T-cell (primary cell): ENCODE measurements around the gene TSC22D1. TPM values are rescaled to one million over a fixed set of nuclear protein-coding genes. Genes with fewer than 3 reads are reported as not detected.
A peak's percentile ranks its signal among the peaks of the same experiment; 100 is the strongest.

ENCODE experiments used
- ATAC-seq, 4 experiments: fragments of 200-7000 bp in 3 of 4; fragments of 150-1000 bp in 1 of 4; cut with Tn5 transposase; replicated peaks in 1 of 4; 1 replicate in 3 of 4; 2 replicates in 1 of 4; pipeline ENCODE4 v1.10.0; 2021; ENCODE audit warnings: moderate library complexity in 3 of 4, mild to moderate bottlenecking in 2 of 4, moderate number of reproducible peaks in 1 of 4
- CTCF ChIA-PET, 2 donors: fragments of 300-600 bp; sonication (Branson Sonifier 250); formaldehyde crosslinking; loops; one replicate each; lab custom pipeline; 2022; ENCODE audit warnings: antibody characterized with exemption in 2 of 2; lab: Charles Lee
- POLR2A ChIA-PET, 2 donors: fragments of 300-600 bp; sonication (Branson Sonifier 250); formaldehyde crosslinking; loops; one replicate each; lab custom pipeline; 2022; ENCODE audit warnings: antibody characterized with exemption in 2 of 2; lab: Charles Lee
- DNase-seq, 35 experiments: peaks; one replicate each; pipeline versions ENCODE4 v3.0.0 to v3.0.0-alpha.2; 2013 to 2023
- H3K27ac ChIP-seq: one replicate; pipeline ENCODE4 v1.5.1; 2013; ENCODE audit warnings: low read length
- H3K27me3 ChIP-seq, 2 experiments: replicated peaks in 1 of 2; 1 replicate in 1 of 2; 2 replicates in 1 of 2; pipeline versions ENCODE4 v1.6.1 to v1.7.0; 2013; ENCODE audit warnings: low read length in 1 of 2, mixed read lengths in 1 of 2; ENCODE audit not compliant: control insufficient read depth in 2 of 2, insufficient read depth in 2 of 2; ENCODE audit errors: extremely low read depth in 1 of 2
- H3K36me3 ChIP-seq, 2 donors: 1 replicate in 1 of 2; 2 replicates in 1 of 2; pipeline versions ENCODE4 v1.6.1 to v1.7.0; 2013; ENCODE audit warnings: low read length in 1 of 2; ENCODE audit not compliant: control insufficient read depth in 2 of 2, insufficient read depth in 1 of 2; ENCODE audit errors: extremely low read depth in 1 of 2
- H3K4me1 ChIP-seq, 2 experiments: 1 replicate in 1 of 2; 2 replicates in 1 of 2; pipeline versions ENCODE4 v1.6.1 to v1.7.0; 2013; ENCODE audit warnings: low read length in 2 of 2, mixed read lengths in 1 of 2; ENCODE audit not compliant: insufficient read depth in 2 of 2, control insufficient read depth in 1 of 2; ENCODE audit errors: extremely low read depth in 1 of 2
- H3K4me3 ChIP-seq, 2 donors: 1 replicate in 1 of 2; 2 replicates in 1 of 2; pipeline versions ENCODE4 v1.5.1 to v1.7.0; 2013; ENCODE audit warnings: mild to moderate bottlenecking in 2 of 2, low read length in 1 of 2, moderate library complexity in 1 of 2; ENCODE audit not compliant: control insufficient read depth in 1 of 2; ENCODE audit errors: extremely low read depth in 1 of 2
- H3K9me3 ChIP-seq: 2 replicates; pipeline ENCODE4 v1.7.0; 2013
- H3K27ac Mint-ChIP-seq, 2 donors: one replicate each; pipeline ENCODE4 v1.8.0; 2020 to 2021; ENCODE audit warnings: mild to moderate bottlenecking in 2 of 2, mixed read lengths in 2 of 2
- H3K27me3 Mint-ChIP-seq, 2 donors: one replicate each; pipeline ENCODE4 v1.8.0; 2021 to 2022; ENCODE audit warnings: mixed read lengths in 2 of 2
- H3K36me3 Mint-ChIP-seq: one replicate; pipeline ENCODE4 v1.8.0; 2021; ENCODE audit warnings: mixed read lengths
- H3K4me1 Mint-ChIP-seq, 3 donors: one replicate each; pipeline ENCODE4 v1.8.0; 2020 to 2022; ENCODE audit warnings: mixed read lengths in 3 of 3, mild to moderate bottlenecking in 1 of 3
- H3K4me3 Mint-ChIP-seq, 3 donors: one replicate each; pipeline ENCODE4 v1.8.0; 2020 to 2022; ENCODE audit warnings: mild to moderate bottlenecking in 3 of 3, mixed read lengths in 3 of 3, moderate library complexity in 3 of 3
- H3K9me3 Mint-ChIP-seq, 3 donors: one replicate each; pipeline ENCODE4 v1.8.0; 2020 to 2022; ENCODE audit warnings: mixed read lengths in 3 of 3
- WGBS: methylation state at CpG from one replicate; pipeline ENCODE4 v1.1.5; 2013; ENCODE audit warnings: missing lambda C conversion rate; ENCODE audit not compliant: insufficient coverage; 5-methylcytosine and 5-hydroxymethylcytosine counted together
- total RNA-seq, 35 experiments: library from RNA in 6 of 35; stranded (reverse) in 6 of 35; fragments of 120-200 nt in 1 of 35; gene quantifications; one replicate each; pipeline versions ENCODE4 v1.2.1 to v1.2.4 and lab custom pipeline; 2013 to 2026

Gene TSC22D1
- total RNA-seq, 5 donors from 2014 or later (not counting 1 experiment from before 2014, with no cell fraction given) = 32.5 to 40.4 (median 36.4) TPM

DNA sequence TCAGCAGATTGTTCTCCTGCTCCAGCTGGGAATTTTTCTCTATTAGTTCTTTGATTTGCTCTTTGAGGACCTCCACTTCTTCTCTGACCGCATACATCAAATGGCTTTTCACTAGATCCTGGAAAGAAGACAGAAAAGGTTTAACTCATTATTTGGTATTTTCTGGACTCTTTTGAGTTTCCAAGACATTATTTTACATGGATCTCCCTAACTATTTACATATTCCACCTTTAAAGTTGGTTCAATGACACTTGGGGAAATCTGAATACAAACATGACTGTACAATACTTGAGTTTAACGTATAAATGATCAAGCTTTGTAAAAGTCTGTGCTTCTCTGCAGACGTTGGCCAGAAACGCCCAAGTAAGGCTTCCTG lies 141.4 kb downstream of the TSC22D1 start:
- Histone ChIP-seq H3K9me3 (no peaks in the 10 kb centered on the region), H3K27me3 (peaks cover 0 to 14% of the 10 kb centered on the region in 2 experiments), H3K4me1 (peaks cover 4 to 25% of the 10 kb centered on the region in 2 experiments), H3K27ac (peak overlapping the region; percentile 76), H3K4me3 (peak overlapping the region; percentile 52 to 65), H3K36me3 (peaks cover 0 to 3% of the 10 kb centered on the region in 2 donors)
- Mint-ChIP-seq H3K27ac (no peak overlapping the region), H3K9me3 (no peaks in the 10 kb centered on the region), H3K4me1 (peaks cover 29 to 33% (median 30%) of the 10 kb centered on the region in 3 donors), H3K27me3 (peaks cover 0 to 17% of the 10 kb centered on the region in 2 donors), H3K36me3 (peaks cover 17% of the 10 kb centered on the region), H3K4me3 (peak overlapping the region; percentile 83 to 86 (median 86))
- ChIA-PET CTCF (interaction anchor here (0.5 to 5.4 kb wide), 14 partner anchors 10 to 1307 kb away, joined by 3 to 34 read pairs (median 5); no protein-coding TSS in a partner anchor), POLR2A (interaction anchor here (0.6 to 1.0 kb wide), 5 partner anchors 8 to 1442 kb away, joined by 3 to 24 read pairs (median 6); partner anchors contain the start of gene EPSTI1 (in 1 of the 2))
- 0% methylated on average over 3 of the region's 4 CpGs for WGBS
- DNase-seq = peak in 1 of 35 experiments; percentile 3
- ATAC-seq = no peak

GRCh38 chr13:44433863-44434765 lies 142.0 kb downstream of the TSC22D1 start:
- H3K9me3 ChIP-seq = no peaks in the 10 kb centered on the region
- CTCF ChIA-PET = interaction anchor here in 1 of 2 donors (0.6 to 5.4 kb wide), 2 partner anchors 53 to 526 kb away, joined by 6 to 34 read pairs; no protein-coding TSS in a partner anchor
- peak overlapping the region; percentile 76 for H3K27ac ChIP-seq

GRCh38 chr13:44432650-44433049 lies 143.5 kb downstream of the TSC22D1 start:
- H3K27me3 ChIP-seq = peaks cover 0 to 14% of the 10 kb centered on the region in 2 experiments
- no peak overlapping the region for H3K27ac ChIP-seq
- no peaks in the 10 kb centered on the region for H3K9me3 Mint-ChIP-seq
- ChIA-PET POLR2A (no interaction called here), CTCF (interaction anchor here in 1 of 2 donors (0.6 kb wide), 1 partner anchor 191 kb away, joined by 3 read pairs; no protein-coding TSS in a partner anchor)
- H3K36me3 ChIP-seq = peaks cover 0 to 3% of the 10 kb centered on the region in 2 donors
- peaks cover 0 to 17% of the 10 kb centered on the region in 2 donors for H3K27me3 Mint-ChIP-seq
- H3K4me1 Mint-ChIP-seq = peaks cover 26 to 27% (median 26%) of the 10 kb centered on the region in 3 donors
- no peak overlapping the region for H3K4me3 Mint-ChIP-seq
- 90% methylated on average over 4 of the region's 5 CpGs for WGBS
- ATAC-seq = no peak
- H3K9me3 ChIP-seq = no peaks in the 10 kb centered on the region
- no peak for DNase-seq
- no peak overlapping the region for H3K27ac Mint-ChIP-seq
- H3K4me1 ChIP-seq = peaks cover 2 to 25% of the 10 kb centered on the region in 2 experiments
- H3K36me3 Mint-ChIP-seq = peaks cover 17% of the 10 kb centered on the region
- no peak overlapping the region for H3K4me3 ChIP-seq

More at GRCh38 chr13:44433863-44434765, 142.0 kb downstream of the TSC22D1 start:
- ATAC-seq (no peak), DNase-seq (no peak)
- peaks cover 0 to 3% of the 10 kb centered on the region in 2 donors for H3K36me3 ChIP-seq
- 100% methylated on average over 3 of the region's 15 CpGs for WGBS
- no peak overlapping the region for H3K4me3 ChIP-seq
- Mint-ChIP-seq H3K4me3 (peak overlapping the region in 1 of 3 donors; percentile 86), H3K27me3 (peaks cover 0 to 17% of the 10 kb centered on the region in 2 donors), H3K4me1 (peaks cover 29 to 33% (median 30%) of the 10 kb centered on the region in 3 donors), H3K27ac (peak overlapping the region in 1 of 2 donors; percentile 52), H3K9me3 (no peaks in the 10 kb centered on the region), H3K36me3 (peaks cover 17% of the 10 kb centered on the region)
- H3K27me3 ChIP-seq = peaks cover 0 to 14% of the 10 kb centered on the region in 2 experiments
- H3K4me1 ChIP-seq = peaks cover 4 to 25% of the 10 kb centered on the region in 2 experiments
- POLR2A ChIA-PET = interaction anchor here in 1 of 2 donors (0.6 kb wide), 1 partner anchor 9 kb away, joined by 6 read pairs; no protein-coding TSS in a partner anchor

GRCh38 chr13:44431150-44431549 lies 145.0 kb downstream of the TSC22D1 start:
- ChIA-PET POLR2A (interaction anchor here in 1 of 2 donors (0.6 kb wide), 1 partner anchor 261 kb away, joined by 3 read pairs; no protein-coding TSS in a partner anchor), CTCF (interaction anchor here in 1 of 2 donors (0.6 kb wide), 1 partner anchor 60 kb away, joined by 3 read pairs; no protein-coding TSS in a partner anchor)
- DNase-seq (no peak), ATAC-seq (no peak)
- Histone ChIP-seq H3K36me3 (peaks cover 0 to 3% of the 10 kb centered on the region in 2 donors), H3K4me1 (peaks cover 2 to 16% of the 10 kb centered on the region in 2 experiments), H3K27me3 (peaks cover 0 to 7% of the 10 kb centered on the region in 2 experiments), H3K27ac (no peak overlapping the region), H3K4me3 (no peak overlapping the region), H3K9me3 (no peaks in the 10 kb centered on the region)
- H3K9me3 Mint-ChIP-seq = no peaks in the 10 kb centered on the region
- H3K27me3 Mint-ChIP-seq = peaks cover 0 to 8% of the 10 kb centered on the region in 2 donors
- H3K4me3 Mint-ChIP-seq = no peak overlapping the region
- no peak overlapping the region for H3K27ac Mint-ChIP-seq
- 100% methylated on average over 1 of the region's 4 CpGs for WGBS
- peaks cover 13 to 17% (median 14%) of the 10 kb centered on the region in 3 donors for H3K4me1 Mint-ChIP-seq
- peaks cover 17% of the 10 kb centered on the region for H3K36me3 Mint-ChIP-seq

DNA sequence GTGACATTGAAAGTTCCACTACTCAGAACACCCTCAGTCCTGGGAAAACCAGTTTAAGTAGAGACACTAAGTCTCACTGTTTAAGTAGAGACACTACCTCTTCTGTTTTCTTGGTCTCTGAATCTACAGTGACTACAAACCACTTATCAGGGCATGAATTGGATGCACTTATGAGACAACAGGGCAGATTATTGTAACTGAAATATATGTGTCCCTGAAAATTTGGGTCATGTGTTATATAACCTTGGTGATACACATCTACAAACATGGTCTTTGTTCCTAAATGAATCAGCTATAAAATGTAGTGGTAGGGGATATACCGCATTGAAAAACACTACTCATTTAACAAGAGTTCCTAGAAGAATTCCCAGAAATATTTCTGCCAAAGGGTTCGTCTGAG lies 146.8 kb downstream of the TSC22D1 start:
- H3K27me3 Mint-ChIP-seq = peaks cover 7 to 8% of the 10 kb centered on the region in 2 donors
- H3K36me3 Mint-ChIP-seq = peaks cover 15% of the 10 kb centered on the region
- H3K27ac Mint-ChIP-seq = no peak overlapping the region
- POLR2A ChIA-PET = no interaction called here
- no CpG with 5 or more reads among the region's 2 CpGs for WGBS
- no peaks in the 10 kb centered on the region for H3K9me3 ChIP-seq
- no peaks in the 10 kb centered on the region for H3K27me3 ChIP-seq
- DNase-seq (no peak), ATAC-seq (no peak)
- H3K36me3 ChIP-seq = peaks cover 0 to 2% of the 10 kb centered on the region in 2 donors
- H3K4me3 ChIP-seq = no peak overlapping the region
- CTCF ChIA-PET = no interaction called here
- no peaks in the 10 kb centered on the region for H3K4me1 Mint-ChIP-seq
- H3K4me1 ChIP-seq = peaks cover 2% of the 10 kb centered on the region in 2 experiments
- no peak overlapping the region for H3K27ac ChIP-seq
- H3K4me3 Mint-ChIP-seq = no peak overlapping the region
- H3K9me3 Mint-ChIP-seq = no peaks in the 10 kb centered on the region

- Mint-ChIP-seq H3K36me3 (no peaks in the 10 kb centered on the region), H3K9me3 (no peaks in the 10 kb centered on the region), H3K4me3 (no peak overlapping the region), H3K27ac (no peak overlapping the region), H3K27me3 (peaks cover 20 to 31% of the 10 kb centered on the region in 2 donors), H3K4me1 (no peaks in the 10 kb centered on the region)
- peaks cover 0 to 12% of the 10 kb centered on the region in 2 experiments for H3K27me3 ChIP-seq
- H3K4me1 ChIP-seq = no peaks in the 10 kb centered on the region
- ChIA-PET CTCF (interaction anchor here in 1 of 2 donors (0.6 kb wide), 1 partner anchor 378 kb away, joined by 3 read pairs; no protein-coding TSS in a partner anchor), POLR2A (no interaction called here)
- no peaks in the 10 kb centered on the region for H3K9me3 ChIP-seq
- no peaks in the 10 kb centered on the region for H3K36me3 ChIP-seq
- no peak overlapping the region for H3K27ac ChIP-seq
- ATAC-seq (no peak), DNase-seq (no peak)
- WGBS = 85% methylated on average over 2 of the region's 3 CpGs
- no peak overlapping the region for H3K4me3 ChIP-seq
Observed at GRCh38 chr13:44426461-44426860, 149.7 kb downstream of the TSC22D1 start.
